ENCODE results near the gene PEX5L.
A peak's percentile ranks its signal among the peaks of the same experiment; 100 is the strongest.

The PEX5L gene

GRCh38 chr3:179953993-179954870 lies 82.5 kb downstream of the PEX5L start:
- DNase-seq, result no peak

- no peak for DNase-seq
These were observed 85.9 kb downstream of the PEX5L start for GRCh38 chr3:179950840-179951239.

GRCh38 chr3:179949869-179950268 lies 86.9 kb downstream of the PEX5L start:
- no peak for DNase-seq

- no peak for DNase-seq
These were observed 87.3 kb downstream of the PEX5L start for GRCh38 chr3:179949412-179949811.

- no peak for DNase-seq
These were observed 88.0 kb downstream of the PEX5L start for GRCh38 chr3:179948740-179949139.

GRCh38 chr3:179945569-179945968 lies 91.2 kb downstream of the PEX5L start:
- no peak for DNase-seq

- DNase-seq, result peak; percentile 4
These were observed 93.4 kb downstream of the PEX5L start for GRCh38 chr3:179943117-179943880.

- DNase-seq, result no peak
These were observed 94.1 kb downstream of the PEX5L start for GRCh38 chr3:179942553-179943075.

GRCh38 chr3:179935710-179936109 lies 101.0 kb downstream of the PEX5L start:
- DNase-seq, result no peak

GRCh38 chr3:179933914-179934313 lies 102.8 kb downstream of the PEX5L start:
- DNase-seq, result no peak

GRCh38 chr3:179933080-179933479 lies 103.7 kb downstream of the PEX5L start:
- DNase-seq, result no peak

GRCh38 chr3:179932674-179933073 lies 104.1 kb downstream of the PEX5L start:
- no peak for DNase-seq

GRCh38 chr3:179929091-179929529 lies 107.6 kb downstream of the PEX5L start:
- DNase-seq, result peak; percentile 57

GRCh38 chr3:179927191-179927590 lies 109.5 kb downstream of the PEX5L start:
- no peak for DNase-seq

- no peak for DNase-seq
These were observed 114.8 kb downstream of the PEX5L start for GRCh38 chr3:179921951-179922350.

- DNase-seq, result no peak
These were observed 115.2 kb downstream of the PEX5L start for GRCh38 chr3:179921500-179921899.

- DNase-seq, result no peak
These were observed 128.8 kb downstream of the PEX5L start for GRCh38 chr3:179907784-179908482.

GRCh38 chr3:179902061-179902460 lies 134.7 kb downstream of the PEX5L start:
- no peak for DNase-seq

GRCh38 chr3:179898024-179898423 lies 138.7 kb downstream of the PEX5L start:
- DNase-seq, result peak; percentile 59

- DNase-seq, result no peak
These were observed 139.5 kb downstream of the PEX5L start for GRCh38 chr3:179897231-179897630.

GRCh38 chr3:179896507-179896906 lies 140.2 kb downstream of the PEX5L start:
- DNase-seq, result no peak

GRCh38 chr3:179895330-179895729 lies 141.4 kb downstream of the PEX5L start:
- no peak for DNase-seq
